Endothelial cell of umbilical vein (primary cell): Measurements from ENCODE around the gene SKIDA1. TPM values are rescaled to one million over a fixed set of nuclear protein-coding genes. Genes with fewer than 3 reads are reported as not detected.

Experiments
- BruUV-seq: library from RNA; stranded (reverse); fragments of 400-500 nt; replicated peaks from 2 replicates; lab custom pipeline; 2021; lab: Mats Ljungman, UMichigan
- CTCF ChIA-PET: fragments of 300-600, 350-600 bp; sonication (Branson Sonifier 250); formaldehyde crosslinking; loops from one replicate; lab custom pipeline; 2021; ENCODE audit warnings: antibody characterized with exemption, inconsistent platforms; lab: Charles Lee
- POLR2A ChIA-PET: fragments of 300-600, 350-600 bp; sonication (Branson Sonifier 250); formaldehyde crosslinking; loops from one replicate; lab custom pipeline; 2021; ENCODE audit warnings: antibody characterized with exemption, inconsistent platforms; lab: Charles Lee
- DNase-seq: peaks from one replicate; pipeline ENCODE4 v3.0.0-alpha.2; 2011; ENCODE audit warnings: low read depth, low spot score
- FAIRE-seq: peaks from 2 replicates; lab custom pipeline; 2011; peaks lifted over from hg19 to GRCh38; lab: Jason Lieb, UNC
- H2AFZ ChIP-seq: 2 replicates; pipeline ENCODE4 v1.6.0; 2012; ENCODE audit warnings: low read depth, low read length, control low read depth, inconsistent platforms
- H3K27ac ChIP-seq: 2 replicates; pipeline ENCODE4 v1.5.1; 2011; ENCODE audit warnings: low read depth, mild to moderate bottlenecking, control low read depth, low read length, moderate library complexity; ENCODE audit not compliant: insufficient read depth
- H3K27me3 ChIP-seq, 2 experiments: 2 replicates each; pipeline versions ENCODE4 v1.6.0 to v1.6.1; 2011; ENCODE audit warnings: low read length in 2 of 2, mixed read lengths in 1 of 2; ENCODE audit not compliant: control insufficient read depth in 2 of 2, insufficient read depth in 2 of 2
- H3K36me3 ChIP-seq, 2 experiments: 2 replicates in 1 of 2; 3 replicates in 1 of 2; pipeline ENCODE4 v1.5.1; 2011; ENCODE audit warnings: low read length in 2 of 2, mild to moderate bottlenecking in 1 of 2, moderate library complexity in 1 of 2; ENCODE audit not compliant: control insufficient read depth in 2 of 2, insufficient read depth in 2 of 2; ENCODE audit errors: extremely low read depth in 1 of 2
- H3K4me1 ChIP-seq: 3 replicates; pipeline ENCODE4 v1.5.1; 2011; ENCODE audit warnings: mild to moderate bottlenecking, low read length; ENCODE audit not compliant: control insufficient read depth, insufficient read depth; ENCODE audit errors: extremely low read depth
- H3K4me2 ChIP-seq: 2 replicates; pipeline ENCODE4 v1.6.1; 2011; ENCODE audit warnings: low read length, control low read depth, mixed read lengths; ENCODE audit not compliant: insufficient read depth
- H3K4me3 ChIP-seq, 3 experiments: fragments of 200-600 bp in 1 of 3; sonication (generic), shearing (Covaris generic) in 1 of 3; replicated peaks in 1 of 3; 2 replicates each; pipeline ENCODE4 v1.5.1; 2011 to 2016; ENCODE audit warnings: control low read depth in 3 of 3, low read length in 3 of 3, mild to moderate bottlenecking in 2 of 3, inconsistent platforms in 1 of 3, low read depth in 1 of 3, moderate library complexity in 1 of 3; ENCODE audit not compliant: insufficient read depth in 1 of 3
- H3K79me2 ChIP-seq: 2 replicates; pipeline ENCODE4 v1.6.0; 2012; ENCODE audit warnings: low read length, inconsistent platforms; ENCODE audit not compliant: control insufficient read depth, insufficient read depth
- H3K9ac ChIP-seq: replicated peaks from 2 replicates; pipeline ENCODE3; 2011; ENCODE audit warnings: low read length, control low read depth; ENCODE audit not compliant: insufficient read depth; ENCODE audit errors: extremely low read depth
- H3K9me1 ChIP-seq: replicated peaks from 3 replicates; pipeline ENCODE4 v1.6.0; 2011; ENCODE audit warnings: mild to moderate bottlenecking, low read length; ENCODE audit not compliant: control insufficient read depth, insufficient read depth; ENCODE audit errors: extremely low read depth
- H3K9me3 ChIP-seq: replicated peaks from 2 replicates; pipeline ENCODE4 v1.5.1; 2012; ENCODE audit warnings: low read length, inconsistent platforms; ENCODE audit not compliant: control insufficient read depth, insufficient read depth
- H4K20me1 ChIP-seq: replicated peaks from 2 replicates; pipeline ENCODE3; 2011; ENCODE audit warnings: mild to moderate bottlenecking, low read length; ENCODE audit not compliant: control insufficient read depth, insufficient read depth; ENCODE audit errors: extremely low read depth
- CTCF ChIP-seq, 2 donors: IDR thresholded peaks; 1 replicate in 1 of 2; 2 replicates in 1 of 2; pipeline ENCODE4 v1.5.1; 2011; ENCODE audit warnings: low read length in 2 of 2, mild to moderate bottlenecking in 2 of 2, moderate library complexity in 2 of 2, control low read depth in 1 of 2, inconsistent platforms in 1 of 2, low read depth in 1 of 2; ENCODE audit not compliant: insufficient read depth in 1 of 2; ENCODE audit errors: extremely low read depth in 1 of 2
- EZH2 ChIP-seq: IDR thresholded peaks from 2 replicates; pipeline ENCODE4 v1.6.1; 2012; ENCODE audit warnings: borderline replicate concordance, low read depth, mild to moderate bottlenecking, moderate library complexity, low read length, inconsistent platforms; ENCODE audit not compliant: severe bottlenecking
- FOS ChIP-seq: IDR thresholded peaks from 2 replicates; pipeline ENCODE4 v1.6.1; 2011; ENCODE audit warnings: mild to moderate bottlenecking, low read length, moderate library complexity, borderline replicate concordance; ENCODE audit not compliant: insufficient read depth
- GATA2 ChIP-seq: IDR thresholded peaks from 2 replicates; pipeline ENCODE4 v1.7.0; 2011; ENCODE audit warnings: low read depth, mild to moderate bottlenecking, moderate library complexity, mixed read lengths, low read length; ENCODE audit not compliant: insufficient read length, insufficient read depth
- JUN ChIP-seq: IDR thresholded peaks from 2 replicates; pipeline ENCODE4 v1.6.1; 2011; ENCODE audit warnings: borderline replicate concordance, low read depth; ENCODE audit not compliant: insufficient read length, insufficient read depth
- MAX ChIP-seq: IDR thresholded peaks from 2 replicates; pipeline ENCODE4 v1.6.1; 2011; ENCODE audit not compliant: insufficient read depth, insufficient read length
- MYC ChIP-seq: IDR thresholded peaks from one replicate; pipeline ENCODE4 v1.6.1; 2011; ENCODE audit warnings: mild to moderate bottlenecking, low read depth, low read length
- POLR2A ChIP-seq: IDR thresholded peaks from 2 replicates; pipeline ENCODE4 v1.6.1; 2012; ENCODE audit warnings: low read depth, mild to moderate bottlenecking, control low read depth, low read length
- POLR2AphosphoS5 ChIP-seq: IDR thresholded peaks from 2 replicates; pipeline ENCODE4 v1.6.1; 2012; ENCODE audit warnings: low read depth, mild to moderate bottlenecking, control low read depth, low read length, moderate library complexity; ENCODE audit not compliant: insufficient read depth
- dilution Hi-C: fragments of 300-500 bp; cut with MboI; formaldehyde crosslinking; loops from one replicate; pipeline ENCODE4 v1.15.0; 2019; ENCODE audit warnings: low sequenced_read_pairs; ENCODE audit not compliant: extremely low pct_ligation_motif_present
- intact Hi-C: fragments of 100-400 bp; cut with micrococcal nuclease; formaldehyde crosslinking; loops from one replicate; pipeline ENCODE4 v1.10.0; 2022
- polyA plus RNA-seq, 4 experiments: library from polyadenylated mRNA; depleted of rRNA in 3 of 4; stranded (reverse) in 3 of 4; unstranded in 1 of 4; fragments of >200 nt; gene quantifications; 2 replicates each; pipeline versions ENCODE4 v1.2.1 to v1.2.3, GENCODE V29; 2011 to 2012; ENCODE audit warnings: missing spikeins in 1 of 4
- total RNA-seq: library from RNA; stranded (reverse); gene quantifications from 2 replicates; pipeline ENCODE4 v1.2.3, GENCODE V29; 2021

SKIDA1 gene
- total and polyA plus RNA-seq, 2 donors (not counting 3 experiments of a cell fraction or from before 2014, with no cell fraction given): 0.21 to 0.71 TPM

DNA sequence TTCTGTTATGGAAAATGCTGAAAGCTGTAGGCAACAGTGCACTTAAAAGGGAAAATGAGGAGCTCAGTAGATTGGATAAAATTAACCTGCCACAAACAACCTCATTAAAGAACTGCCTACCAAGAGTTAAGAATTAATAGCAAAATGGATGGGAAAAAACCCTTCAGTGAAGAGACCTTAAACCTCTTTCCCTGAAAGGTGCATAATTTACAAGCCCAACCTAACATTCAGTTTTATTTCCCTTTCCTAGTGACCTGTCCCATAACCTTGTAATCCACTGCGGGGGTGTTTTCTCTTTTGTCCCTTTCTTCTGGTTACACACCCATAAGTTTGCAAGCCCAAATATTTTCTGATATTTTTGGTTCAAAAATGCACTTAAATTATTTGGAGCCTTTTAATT lies 21.9 kb downstream of the SKIDA1 start:
- no peak overlapping the region for H3K9ac ChIP-seq
- DNase-seq (no peak), FAIRE-seq (no peak)
- CTCF ChIA-PET: no interaction called here
- no peaks in the 10 kb centered on the region for H3K79me2 ChIP-seq
- H3K27me3 ChIP-seq: peaks cover 23% of the 10 kb centered on the region in 2 experiments
- no peaks in the 10 kb centered on the region for H3K4me1 ChIP-seq
- no peaks in the 10 kb centered on the region for H4K20me1 ChIP-seq
- BruUV-seq: no TSS peak
- H3K27ac ChIP-seq: no peak overlapping the region
- H2AFZ ChIP-seq: no peak overlapping the region
- no peak overlapping the region for H3K4me3 ChIP-seq
- H3K36me3 ChIP-seq: no peaks in the 10 kb centered on the region
- TF ChIP-seq POLR2A: no peak
- TF ChIP-seq POLR2AphosphoS5: no peak
- TF ChIP-seq MAX: no peak
- POLR2A ChIA-PET: no interaction called here
- no peaks in the 10 kb centered on the region for H3K9me1 ChIP-seq
- intact Hi-C loops (no loop called here), dilution Hi-C loops (no loop called here)
- H3K9me3 ChIP-seq: no peaks in the 10 kb centered on the region
- H3K4me2 ChIP-seq: no peak overlapping the region

GRCh38 chr10:21502348-21502740 lies 23.1 kb downstream of the SKIDA1 start:
- no peak overlapping the region for H2AFZ ChIP-seq
- no peaks in the 10 kb centered on the region for H3K9me3 ChIP-seq
- intact Hi-C loops: no loop called here
- no peak overlapping the region for H3K4me2 ChIP-seq
- no peak overlapping the region for H3K27ac ChIP-seq
- CTCF ChIA-PET: interaction anchor here (0.5 to 0.6 kb wide), 2 partner anchors 25 to 230 kb away, joined by 3 read pairs; no protein-coding TSS in a partner anchor
- no peak for FAIRE-seq
- dilution Hi-C loops: no loop called here
- POLR2A ChIA-PET: no interaction called here
- H3K4me1 ChIP-seq: peaks cover 4% of the 10 kb centered on the region
- H3K36me3 ChIP-seq: no peaks in the 10 kb centered on the region
- H3K9ac ChIP-seq: no peak overlapping the region
- no peak for DNase-seq
- H3K79me2 ChIP-seq: no peaks in the 10 kb centered on the region
- no peak overlapping the region for H3K4me3 ChIP-seq
- no peak for TF ChIP-seq EZH2
- no peak for TF ChIP-seq FOS
- no peak for TF ChIP-seq JUN
- TF ChIP-seq POLR2A: no peak
- TF ChIP-seq POLR2AphosphoS5: no peak
- no peak for TF ChIP-seq GATA2
- no peak for TF ChIP-seq MAX
- TF ChIP-seq CTCF (IDR thresholded peaks at IDR 0.05; ENCODE audit: extremely low read depth in 1 of 2, insufficient read depth in 1 of 2, low read depth in 1 of 2, low read length in 2 of 2): no peak
- TF ChIP-seq MYC: no peak
- H3K27me3 ChIP-seq: peaks cover 23 to 35% of the 10 kb centered on the region in 2 experiments
- no TSS peak for BruUV-seq
- H4K20me1 ChIP-seq: no peaks in the 10 kb centered on the region
- no peaks in the 10 kb centered on the region for H3K9me1 ChIP-seq
